PFSK-1 (cell line): ENCODE data around the gene SEC62.

Experiments used
- POLR2AphosphoS5 ChIP-seq: IDR thresholded peaks from 2 replicates; pipeline ENCODE4 v1.6.1; 2012; ENCODE audit warnings: low read depth, mild to moderate bottlenecking, control low read depth, low read length, moderate library complexity
- REST ChIP-seq, 2 experiments: IDR thresholded peaks; 2 replicates each; pipeline versions ENCODE4 v1.6.1 to v1.8.0; 2011 to 2012; ENCODE audit warnings: low read depth in 2 of 2, low read length in 2 of 2, control low read depth in 1 of 2, inconsistent platforms in 1 of 2, mild to moderate bottlenecking in 1 of 2, moderate library complexity in 1 of 2; ENCODE audit not compliant: insufficient read depth in 1 of 2
- TAF1 ChIP-seq: IDR thresholded peaks from 2 replicates; pipeline ENCODE4 v1.6.1; 2012; ENCODE audit warnings: low read length, control low read depth, borderline replicate concordance; ENCODE audit not compliant: insufficient read depth

- no peak for TF ChIP-seq TAF1
- no peak for TF ChIP-seq REST (IDR thresholded peaks at IDR 0.05; ENCODE audit: insufficient read depth in 1 of 2, low read depth in 2 of 2, low read length in 2 of 2)
- no peak for TF ChIP-seq POLR2AphosphoS5
These were observed 35.8 kb upstream of the SEC62 start for GRCh38 chr3:169930843-169931242.
